ENCODE results near the gene MAPK1IP1L. TPM values are rescaled to one million over a fixed set of nuclear protein-coding genes. Genes with fewer than 3 reads are reported as not detected.

MAPK1IP1L gene
- total and polyA plus RNA-seq, 2 of the 13 experiments (the other 11 are each of a cell fraction or from before 2014, with no cell fraction given) = 27.8 to 68.4 TPM

DNA sequence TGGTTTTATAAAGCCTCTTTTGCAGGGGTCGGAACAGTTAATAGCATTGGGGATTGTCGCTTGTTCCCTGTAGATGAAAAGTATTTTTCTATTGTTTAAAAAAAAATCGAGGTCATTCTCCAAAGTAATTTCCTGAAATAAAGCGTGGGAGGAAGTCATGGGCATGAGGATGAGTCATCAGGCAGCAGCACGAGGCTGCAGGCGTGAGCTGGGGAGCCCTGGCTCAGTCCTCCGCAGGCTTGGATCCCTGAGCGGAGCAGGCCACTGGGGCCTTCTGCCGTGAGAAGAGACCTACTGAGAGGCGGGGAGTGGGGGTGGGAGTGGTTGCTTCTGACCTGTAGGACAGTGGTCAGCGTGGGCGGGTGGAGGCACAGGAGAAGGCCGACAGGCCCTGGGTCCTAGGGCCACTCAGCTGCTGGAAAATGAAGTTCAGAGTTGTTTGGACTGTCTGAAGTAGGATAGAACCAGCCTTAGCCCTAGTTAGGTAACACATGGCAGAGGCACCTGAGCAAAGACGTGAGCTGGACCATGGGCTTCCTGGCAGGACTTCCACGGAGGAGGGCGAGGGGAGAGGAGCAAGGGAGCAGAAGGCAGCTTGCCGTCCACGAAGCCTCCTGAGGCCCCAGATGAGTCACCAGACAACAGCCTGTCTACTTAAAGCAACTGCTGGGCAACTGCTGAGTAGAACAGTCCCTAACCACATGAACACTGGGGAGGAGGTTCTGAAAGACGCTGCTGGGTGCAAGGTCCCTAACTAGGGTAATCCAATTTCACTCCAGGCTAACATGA is 56.5 kb downstream of the MAPK1IP1L start (continued):
- TF ChIP-seq, protein P1, sequence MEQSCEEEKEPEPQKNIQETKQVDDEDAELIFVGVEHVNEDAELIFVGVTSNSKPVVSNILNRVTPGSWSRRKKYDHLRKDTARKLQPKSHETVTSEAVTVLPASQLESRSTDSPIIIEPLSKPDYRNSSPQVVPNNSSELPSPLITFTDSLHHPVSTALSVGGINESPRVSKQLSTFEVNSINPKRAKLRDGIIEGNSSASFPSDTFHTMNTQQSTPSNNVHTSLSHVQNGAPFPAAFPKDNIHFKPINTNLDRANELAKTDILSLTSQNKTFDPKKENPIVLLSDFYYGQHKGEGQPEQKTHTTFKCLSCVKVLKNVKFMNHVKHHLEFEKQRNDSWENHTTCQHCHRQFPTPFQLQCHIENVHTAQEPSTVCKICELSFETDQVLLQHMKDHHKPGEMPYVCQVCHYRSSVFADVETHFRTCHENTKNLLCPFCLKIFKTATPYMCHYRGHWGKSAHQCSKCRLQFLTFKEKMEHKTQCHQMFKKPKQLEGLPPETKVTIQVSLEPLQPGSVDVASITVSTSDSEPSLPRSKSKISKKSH (CRISPR knock-in tag; IDR thresholded peaks at IDR 0.05; ENCODE audit: borderline replicate concordance) = peak; percentile 84
- TF ChIP-seq FOSL2 (CRISPR knock-in tag; IDR thresholded peaks at IDR 0.05) (peak; percentile 98), ZNF432 (CRISPR knock-in tag; IDR thresholded peaks at IDR 0.05; ENCODE audit: borderline replicate concordance) (no peak), POLR2AphosphoS5 (IDR thresholded peaks at IDR 0.05; ENCODE audit: low read depth, low read length) (peak; percentile 52; the same call in 1 of the 2 replicates), ZNF296 (CRISPR knock-in tag; conservative IDR thresholded peaks at IDR 0.05) (0 out of 2 replicates have a peak, but pooled peaks have one; percentile 84), CAMTA2 (CRISPR knock-in tag; IDR thresholded peaks at IDR 0.05; ENCODE audit: borderline replicate concordance) (no peak), KLF16 (CRISPR knock-in tag; IDR thresholded peaks at IDR 0.05) (peak in 1 of 2 experiments; percentile 84; a peak in 2 of 4 replicates), IKZF4 (CRISPR knock-in tag; IDR thresholded peaks at IDR 0.05; ENCODE audit: borderline replicate concordance, low read depth, not compliant biosample characterization) (peak; percentile 92), STAG1 (CRISPR knock-in tag; IDR thresholded peaks at IDR 0.05) (peak; percentile 10; the same call in 1 of the 2 replicates), ATRX (CRISPR knock-in tag; IDR thresholded peaks at IDR 0.05; ENCODE audit: borderline replicate concordance) (no peak), ZNF331 (CRISPR knock-in tag; IDR thresholded peaks at IDR 0.05) (peak; percentile 80; the same call in 1 of the 2 replicates), GFI1 (CRISPR knock-in tag; IDR thresholded peaks at IDR 0.05; ENCODE audit: borderline replicate concordance) (peak; percentile 45; the same call in 1 of the 2 replicates), AHR (CRISPR knock-in tag; IDR thresholded peaks at IDR 0.05) (peak; percentile 89; the same call in 1 of the 2 replicates)
- TF ChIP-seq, protein P2, sequence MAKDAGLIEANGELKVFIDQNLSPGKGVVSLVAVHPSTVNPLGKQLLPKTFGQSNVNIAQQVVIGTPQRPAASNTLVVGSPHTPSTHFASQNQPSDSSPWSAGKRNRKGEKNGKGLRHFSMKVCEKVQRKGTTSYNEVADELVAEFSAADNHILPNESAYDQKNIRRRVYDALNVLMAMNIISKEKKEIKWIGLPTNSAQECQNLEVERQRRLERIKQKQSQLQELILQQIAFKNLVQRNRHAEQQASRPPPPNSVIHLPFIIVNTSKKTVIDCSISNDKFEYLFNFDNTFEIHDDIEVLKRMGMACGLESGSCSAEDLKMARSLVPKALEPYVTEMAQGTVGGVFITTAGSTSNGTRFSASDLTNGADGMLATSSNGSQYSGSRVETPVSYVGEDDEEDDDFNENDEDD (CRISPR knock-in tag; IDR thresholded peaks at IDR 0.05; ENCODE audit: borderline replicate concordance) = peak; percentile 95
- TF ChIP-seq, protein P3, sequence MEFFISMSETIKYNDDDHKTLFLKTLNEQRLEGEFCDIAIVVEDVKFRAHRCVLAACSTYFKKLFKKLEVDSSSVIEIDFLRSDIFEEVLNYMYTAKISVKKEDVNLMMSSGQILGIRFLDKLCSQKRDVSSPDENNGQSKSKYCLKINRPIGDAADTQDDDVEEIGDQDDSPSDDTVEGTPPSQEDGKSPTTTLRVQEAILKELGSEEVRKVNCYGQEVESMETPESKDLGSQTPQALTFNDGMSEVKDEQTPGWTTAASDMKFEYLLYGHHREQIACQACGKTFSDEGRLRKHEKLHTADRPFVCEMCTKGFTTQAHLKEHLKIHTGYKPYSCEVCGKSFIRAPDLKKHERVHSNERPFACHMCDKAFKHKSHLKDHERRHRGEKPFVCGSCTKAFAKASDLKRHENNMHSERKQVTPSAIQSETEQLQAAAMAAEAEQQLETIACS (CRISPR knock-in tag; IDR thresholded peaks at IDR 0.05) = no peak
- TF ChIP-seq, protein P4, sequence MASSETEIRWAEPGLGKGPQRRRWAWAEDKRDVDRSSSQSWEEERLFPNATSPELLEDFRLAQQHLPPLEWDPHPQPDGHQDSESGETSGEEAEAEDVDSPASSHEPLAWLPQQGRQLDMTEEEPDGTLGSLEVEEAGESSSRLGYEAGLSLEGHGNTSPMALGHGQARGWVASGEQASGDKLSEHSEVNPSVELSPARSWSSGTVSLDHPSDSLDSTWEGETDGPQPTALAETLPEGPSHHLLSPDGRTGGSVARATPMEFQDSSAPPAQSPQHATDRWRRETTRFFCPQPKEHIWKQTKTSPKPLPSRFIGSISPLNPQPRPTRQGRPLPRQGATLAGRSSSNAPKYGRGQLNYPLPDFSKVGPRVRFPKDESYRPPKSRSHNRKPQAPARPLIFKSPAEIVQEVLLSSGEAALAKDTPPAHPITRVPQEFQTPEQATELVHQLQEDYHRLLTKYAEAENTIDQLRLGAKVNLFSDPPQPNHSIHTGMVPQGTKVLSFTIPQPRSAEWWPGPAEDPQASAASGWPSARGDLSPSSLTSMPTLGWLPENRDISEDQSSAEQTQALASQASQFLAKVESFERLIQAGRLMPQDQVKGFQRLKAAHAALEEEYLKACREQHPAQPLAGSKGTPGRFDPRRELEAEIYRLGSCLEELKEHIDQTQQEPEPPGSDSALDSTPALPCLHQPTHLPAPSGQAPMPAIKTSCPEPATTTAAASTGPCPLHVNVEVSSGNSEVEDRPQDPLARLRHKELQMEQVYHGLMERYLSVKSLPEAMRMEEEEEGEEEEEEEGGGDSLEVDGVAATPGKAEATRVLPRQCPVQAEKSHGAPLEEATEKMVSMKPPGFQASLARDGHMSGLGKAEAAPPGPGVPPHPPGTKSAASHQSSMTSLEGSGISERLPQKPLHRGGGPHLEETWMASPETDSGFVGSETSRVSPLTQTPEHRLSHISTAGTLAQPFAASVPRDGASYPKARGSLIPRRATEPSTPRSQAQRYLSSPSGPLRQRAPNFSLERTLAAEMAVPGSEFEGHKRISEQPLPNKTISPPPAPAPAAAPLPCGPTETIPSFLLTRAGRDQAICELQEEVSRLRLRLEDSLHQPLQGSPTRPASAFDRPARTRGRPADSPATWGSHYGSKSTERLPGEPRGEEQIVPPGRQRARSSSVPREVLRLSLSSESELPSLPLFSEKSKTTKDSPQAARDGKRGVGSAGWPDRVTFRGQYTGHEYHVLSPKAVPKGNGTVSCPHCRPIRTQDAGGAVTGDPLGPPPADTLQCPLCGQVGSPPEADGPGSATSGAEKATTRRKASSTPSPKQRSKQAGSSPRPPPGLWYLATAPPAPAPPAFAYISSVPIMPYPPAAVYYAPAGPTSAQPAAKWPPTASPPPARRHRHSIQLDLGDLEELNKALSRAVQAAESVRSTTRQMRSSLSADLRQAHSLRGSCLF (CRISPR knock-in tag; IDR thresholded peaks at IDR 0.05; ENCODE audit: borderline replicate concordance) = peak; percentile 87
- TF ChIP-seq, protein P5, sequence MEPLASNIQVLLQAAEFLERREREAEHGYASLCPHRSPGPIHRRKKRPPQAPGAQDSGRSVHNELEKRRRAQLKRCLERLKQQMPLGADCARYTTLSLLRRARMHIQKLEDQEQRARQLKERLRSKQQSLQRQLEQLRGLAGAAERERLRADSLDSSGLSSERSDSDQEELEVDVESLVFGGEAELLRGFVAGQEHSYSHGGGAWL (CRISPR knock-in tag; IDR thresholded peaks at IDR 0.05) = peak; percentile 86; the same call in 1 of the 2 replicates

Data from HepG2 (cell line).